Thoracic aorta (tissue), 2 donors: ENCODE measurements around the gene ADGRL3. TPM values are rescaled to one million over a fixed set of nuclear protein-coding genes. Genes with fewer than 3 reads are reported as not detected.

Experiments
- ATAC-seq: fragments of 150-250 bp; one replicate; pipeline ENCODE4 v1.8.0; 2017; ENCODE audit warnings: low read depth; ENCODE audit not compliant: insufficient number of reproducible peaks, low FRiP score
- DNase-seq: peaks from one replicate; pipeline ENCODE4 v3.0.0-alpha.2; 2020; ENCODE audit warnings: low spot score
- H3K27ac ChIP-seq, 2 donors: fragments of 200-600 bp; sonication (generic); 1 replicate in 1 of 2; 2 replicates in 1 of 2; pipeline ENCODE4 v1.5.1; 2016; ENCODE audit warnings: mild to moderate bottlenecking in 2 of 2, moderate library complexity in 2 of 2
- H3K27me3 ChIP-seq: fragments of 200-600 bp; sonication (generic); replicated peaks from 2 replicates; pipeline ENCODE4 v1.6.0; 2016; ENCODE audit warnings: mild to moderate bottlenecking; ENCODE audit not compliant: insufficient read depth
- H3K36me3 ChIP-seq: fragments of 200-600 bp; sonication (generic); one replicate; pipeline ENCODE4 v1.5.1; 2016
- H3K4me1 ChIP-seq, 2 donors: fragments of 200-600 bp; sonication (generic); 1 replicate in 1 of 2; 2 replicates in 1 of 2; pipeline versions ENCODE4 v1.5.1 to v1.6.0; 2016; ENCODE audit warnings: low read depth in 2 of 2, mild to moderate bottlenecking in 1 of 2; ENCODE audit not compliant: control insufficient read depth in 1 of 2
- H3K4me3 ChIP-seq: fragments of 200-600 bp; sonication (generic); 2 replicates; pipeline ENCODE4 v1.5.1; 2016; ENCODE audit warnings: mild to moderate bottlenecking
- H3K9me3 ChIP-seq: fragments of 200-600 bp; sonication (generic); 2 replicates; pipeline ENCODE4 v1.5.1; 2016
- CTCF ChIP-seq: fragments of 200-600 bp; sonication (generic); IDR thresholded peaks from one replicate; pipeline ENCODE4 v1.5.1; 2019; ENCODE audit warnings: antibody characterized with exemption
- total RNA-seq, 2 donors: library from RNA; depleted of rRNA; stranded (reverse); fragments of >200 nt; gene quantifications; one replicate each; pipeline versions ENCODE4 v1.1.0 to v1.2.3, GENCODE V29; 2016

Gene ADGRL3
- total RNA-seq, 2 donors from 2014 or later, result 17.5 to 18.1 TPM

GRCh38 chr4:61714387-61714911 lies 514.3 kb downstream of the ADGRL3 start:
- Histone ChIP-seq H3K4me1 (peaks cover 0 to 7% of the 10 kb centered on the region in 2 donors), H3K27ac (no peak overlapping the region), H3K9me3 (no peaks in the 10 kb centered on the region), H3K4me3 (no peak overlapping the region), H3K27me3 (no peaks in the 10 kb centered on the region), H3K36me3 (no peaks in the 10 kb centered on the region)
- ATAC-seq, result no peak
- TF ChIP-seq CTCF, result no peak
- no peak for DNase-seq

GRCh38 chr4:61716426-61716825 lies 516.3 kb downstream of the ADGRL3 start:
- Histone ChIP-seq H3K4me1 (peaks cover 0 to 7% of the 10 kb centered on the region in 2 donors), H3K4me3 (no peak overlapping the region), H3K27me3 (no peaks in the 10 kb centered on the region), H3K36me3 (no peaks in the 10 kb centered on the region), H3K27ac (no peak overlapping the region), H3K9me3 (no peaks in the 10 kb centered on the region)
- TF ChIP-seq CTCF, result no peak
- DNase-seq, result no peak
- no peak for ATAC-seq

- Histone ChIP-seq H3K27ac (no peak overlapping the region), H3K9me3 (no peaks in the 10 kb centered on the region), H3K36me3 (no peaks in the 10 kb centered on the region), H3K4me3 (no peak overlapping the region), H3K4me1 (no peaks in the 10 kb centered on the region), H3K27me3 (no peaks in the 10 kb centered on the region)
- DNase-seq (no peak), ATAC-seq (no peak)
- no peak for TF ChIP-seq CTCF
Observed at GRCh38 chr4:61723492-61723891, 523.4 kb downstream of the ADGRL3 start.

- Histone ChIP-seq H3K4me3 (no peak overlapping the region), H3K4me1 (peaks cover 0 to 9% of the 10 kb centered on the region in 2 donors), H3K27ac (no peak overlapping the region), H3K9me3 (no peaks in the 10 kb centered on the region), H3K36me3 (no peaks in the 10 kb centered on the region), H3K27me3 (no peaks in the 10 kb centered on the region)
- ATAC-seq, result no peak
- no peak for TF ChIP-seq CTCF
- no peak for DNase-seq
Observed at GRCh38 chr4:61727286-61727685, 527.2 kb downstream of the ADGRL3 start.

- H3K4me3 ChIP-seq, result no peak overlapping the region
- H3K27ac ChIP-seq, result no peak overlapping the region
- no peaks in the 10 kb centered on the region for H3K27me3 ChIP-seq
- DNase-seq (no peak), ATAC-seq (no peak)
- H3K36me3 ChIP-seq, result no peaks in the 10 kb centered on the region
- H3K4me1 ChIP-seq, result peaks cover 0 to 14% of the 10 kb centered on the region in 2 donors
- H3K9me3 ChIP-seq, result no peaks in the 10 kb centered on the region
- no peak for TF ChIP-seq CTCF
Observed at GRCh38 chr4:61734409-61734808, 534.3 kb downstream of the ADGRL3 start.
